Ascending aorta (tissue), 2 donors: Measurements from ENCODE around the gene KLC1. TPM values are rescaled to one million over a fixed set of nuclear protein-coding genes. Genes with fewer than 3 reads are reported as not detected.

ENCODE experiments used
- DNase-seq, 2 donors: peaks; one replicate each; pipeline ENCODE4 v3.0.0-alpha.2; 2019; ENCODE audit warnings: low spot score in 2 of 2
- H3K27ac ChIP-seq, 2 donors: fragments of 200-600 bp; sonication (generic); one replicate each; pipeline ENCODE4 v1.5.1; 2016 to 2017; ENCODE audit warnings: mild to moderate bottlenecking in 1 of 2
- H3K27me3 ChIP-seq: fragments of 200-600 bp; sonication (generic); one replicate; pipeline ENCODE4 v1.5.1; 2017
- H3K36me3 ChIP-seq, 2 donors: fragments of 200-600 bp; sonication (generic); one replicate each; pipeline ENCODE4 v1.5.1; 2016
- H3K4me1 ChIP-seq, 2 donors: fragments of 200-600 bp; sonication (generic); one replicate each; pipeline ENCODE4 v1.5.1; 2016 to 2017; ENCODE audit warnings: mild to moderate bottlenecking in 1 of 2
- H3K4me3 ChIP-seq, 2 donors: fragments of 200-600 bp; sonication (generic); one replicate each; pipeline ENCODE4 v1.5.1; 2016 to 2017; ENCODE audit warnings: mild to moderate bottlenecking in 1 of 2
- H3K9me3 ChIP-seq, 2 donors: fragments of 200-600 bp; sonication (generic); one replicate each; pipeline ENCODE4 v1.5.1; 2016
- intact Hi-C: fragments of 100-400 bp; cut with DNase I; formaldehyde crosslinking; loops from one replicate; pipeline ENCODE4 v1.15.1; 2023
- total RNA-seq: library from RNA; depleted of rRNA; stranded (reverse); fragments of >200 nt; gene quantifications from one replicate; pipeline ENCODE4 v1.1.0, GENCODE V29; 2016
- TF ChIP-seq, protein P1 (sequence below), 3 experiments: fragments of 200-600 bp in 2 of 3; fragments of 450-650 bp in 1 of 3; sonication (generic) in 2 of 3; IDR thresholded peaks; one replicate each; pipeline ENCODE4 v1.5.1; 2016 to 2019; ENCODE audit warnings: antibody characterized with exemption in 3 of 3, mild to moderate bottlenecking in 1 of 3, moderate library complexity in 1 of 3

The KLC1 gene
- total RNA-seq, 1 donor from 2014 or later: 302 TPM

DNA sequence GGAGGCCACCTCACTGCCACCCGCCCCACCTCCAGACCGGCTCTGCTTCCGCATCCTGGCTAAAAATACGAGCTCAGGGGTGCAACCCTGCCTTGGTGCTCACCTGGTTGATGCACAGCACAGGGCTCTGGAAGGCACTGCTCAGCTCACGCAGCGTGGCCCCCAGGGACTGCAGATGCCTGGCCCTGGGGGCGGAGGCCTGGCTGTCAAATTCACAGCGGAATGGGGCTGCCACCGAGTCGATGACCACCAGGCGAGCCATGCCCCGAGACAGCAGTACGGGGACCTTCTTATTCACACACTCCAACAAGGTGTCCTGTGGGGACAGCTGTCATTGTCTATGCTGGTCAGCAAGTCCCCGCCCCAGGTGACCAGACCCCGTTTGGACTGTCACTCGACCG is 70.2 kb downstream of the KLC1 start:
- Histone ChIP-seq H3K36me3 (peaks cover 46 to 74% of the 10 kb centered on the region in 2 donors), H3K27ac (no peak overlapping the region), H3K4me3 (no peak overlapping the region), H3K9me3 (no peaks in the 10 kb centered on the region), H3K4me1 (peaks cover 13 to 35% of the 10 kb centered on the region in 2 donors), H3K27me3 (no peaks in the 10 kb centered on the region)
- intact Hi-C loops: no loop called here
- no peak for DNase-seq
- TF ChIP-seq, protein P1, sequence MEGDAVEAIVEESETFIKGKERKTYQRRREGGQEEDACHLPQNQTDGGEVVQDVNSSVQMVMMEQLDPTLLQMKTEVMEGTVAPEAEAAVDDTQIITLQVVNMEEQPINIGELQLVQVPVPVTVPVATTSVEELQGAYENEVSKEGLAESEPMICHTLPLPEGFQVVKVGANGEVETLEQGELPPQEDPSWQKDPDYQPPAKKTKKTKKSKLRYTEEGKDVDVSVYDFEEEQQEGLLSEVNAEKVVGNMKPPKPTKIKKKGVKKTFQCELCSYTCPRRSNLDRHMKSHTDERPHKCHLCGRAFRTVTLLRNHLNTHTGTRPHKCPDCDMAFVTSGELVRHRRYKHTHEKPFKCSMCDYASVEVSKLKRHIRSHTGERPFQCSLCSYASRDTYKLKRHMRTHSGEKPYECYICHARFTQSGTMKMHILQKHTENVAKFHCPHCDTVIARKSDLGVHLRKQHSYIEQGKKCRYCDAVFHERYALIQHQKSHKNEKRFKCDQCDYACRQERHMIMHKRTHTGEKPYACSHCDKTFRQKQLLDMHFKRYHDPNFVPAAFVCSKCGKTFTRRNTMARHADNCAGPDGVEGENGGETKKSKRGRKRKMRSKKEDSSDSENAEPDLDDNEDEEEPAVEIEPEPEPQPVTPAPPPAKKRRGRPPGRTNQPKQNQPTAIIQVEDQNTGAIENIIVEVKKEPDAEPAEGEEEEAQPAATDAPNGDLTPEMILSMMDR (IDR thresholded peaks at IDR 0.05): no peak

DNA sequence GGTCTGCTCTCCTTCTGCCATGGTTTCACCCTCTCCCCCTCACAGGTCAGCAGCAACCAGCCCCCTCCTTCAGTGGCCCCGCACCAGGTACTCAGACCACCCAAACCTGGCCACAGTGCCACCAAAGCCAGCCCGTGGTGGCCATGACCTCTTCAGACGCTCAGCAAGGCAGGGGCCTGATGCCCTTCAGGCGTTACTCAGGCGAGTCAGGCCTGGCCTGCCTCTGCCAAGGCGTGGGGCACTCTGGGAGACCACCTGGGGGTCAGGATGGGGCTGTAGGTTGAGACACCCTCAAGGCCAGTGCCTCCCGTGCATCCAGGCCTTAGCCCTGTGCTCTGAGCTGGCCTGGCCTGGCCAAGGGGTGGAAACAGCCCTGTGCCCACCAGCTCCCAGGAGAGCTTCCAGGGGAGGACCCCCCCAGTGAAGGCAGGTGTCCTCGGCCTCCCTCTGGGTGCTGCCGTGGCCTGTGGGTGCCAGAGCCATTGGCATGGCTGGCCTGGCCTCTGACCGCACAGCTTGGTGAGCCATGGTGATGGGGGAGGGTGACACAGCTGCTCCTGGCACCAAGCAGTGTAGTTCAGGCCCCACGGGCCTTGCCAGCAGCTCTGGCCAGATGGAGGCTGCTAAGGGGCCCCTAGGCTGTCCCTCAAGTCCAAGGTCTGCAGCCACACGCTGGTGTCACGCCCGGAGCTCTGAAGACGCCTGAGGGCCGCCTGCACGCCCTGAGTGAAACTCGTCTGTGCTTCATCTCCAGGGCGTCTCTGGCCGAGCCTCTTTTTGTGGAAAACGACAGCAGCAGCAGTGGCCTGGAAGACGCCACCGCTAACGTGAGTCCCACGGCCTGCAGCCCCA is 71.1 kb downstream of the KLC1 start:
- TF ChIP-seq, protein P1 (IDR thresholded peaks at IDR 0.05): no peak
- Histone ChIP-seq H3K27ac (peak overlapping the region; percentile 58 to 62), H3K36me3 (peaks cover 47 to 75% of the 10 kb centered on the region in 2 donors), H3K4me1 (peaks cover 13 to 35% of the 10 kb centered on the region in 2 donors), H3K4me3 (no peak overlapping the region), H3K27me3 (no peaks in the 10 kb centered on the region), H3K9me3 (no peaks in the 10 kb centered on the region)
- intact Hi-C loops: no loop called here
- no peak for DNase-seq

DNA sequence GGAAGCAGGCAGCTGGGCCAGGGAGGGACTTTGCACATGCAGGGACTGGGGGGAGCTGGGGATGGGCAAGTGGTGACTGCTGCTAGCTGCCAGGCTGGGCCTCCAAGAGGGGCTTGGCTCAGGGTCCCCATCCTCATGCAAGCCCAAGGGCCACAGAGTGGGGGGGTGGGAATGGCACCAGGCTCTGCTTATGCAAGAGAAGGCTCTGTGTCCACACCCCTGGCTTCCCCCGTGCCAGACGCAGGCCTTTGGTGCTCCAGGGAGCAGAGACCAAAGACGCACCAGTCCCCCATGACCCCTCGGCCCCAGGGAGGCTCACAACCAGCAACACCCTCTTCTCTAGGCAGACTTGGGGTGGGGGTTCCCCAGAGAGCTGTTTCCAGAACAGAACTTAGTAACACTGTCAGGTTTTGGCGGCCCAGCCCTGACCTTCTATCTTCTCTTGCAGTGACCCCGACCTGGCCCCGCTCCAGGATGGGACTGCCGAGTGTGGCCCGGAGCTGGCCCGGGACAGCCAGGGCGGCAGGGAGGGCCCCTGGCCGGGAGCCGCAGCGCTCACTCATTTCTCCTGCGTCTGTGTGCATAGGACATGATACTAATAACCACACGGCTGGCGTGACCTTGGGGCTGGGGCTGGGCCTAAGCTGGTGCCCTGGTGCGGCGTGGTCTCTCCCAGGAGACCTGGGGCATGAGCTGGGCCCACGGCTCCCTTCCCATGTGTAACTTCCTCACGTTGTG is 71.9 kb downstream of the KLC1 start:
- H3K9me3 ChIP-seq: no peaks in the 10 kb centered on the region
- peaks cover 49 to 81% of the 10 kb centered on the region in 2 donors for H3K36me3 ChIP-seq
- no peaks in the 10 kb centered on the region for H3K27me3 ChIP-seq
- no peak overlapping the region for H3K4me3 ChIP-seq
- peaks cover 13 to 35% of the 10 kb centered on the region in 2 donors for H3K4me1 ChIP-seq
- H3K27ac ChIP-seq: no peak overlapping the region
- intact Hi-C loops: no loop called here
- TF ChIP-seq, protein P1 (IDR thresholded peaks at IDR 0.05): no peak
- no peak for DNase-seq

DNA sequence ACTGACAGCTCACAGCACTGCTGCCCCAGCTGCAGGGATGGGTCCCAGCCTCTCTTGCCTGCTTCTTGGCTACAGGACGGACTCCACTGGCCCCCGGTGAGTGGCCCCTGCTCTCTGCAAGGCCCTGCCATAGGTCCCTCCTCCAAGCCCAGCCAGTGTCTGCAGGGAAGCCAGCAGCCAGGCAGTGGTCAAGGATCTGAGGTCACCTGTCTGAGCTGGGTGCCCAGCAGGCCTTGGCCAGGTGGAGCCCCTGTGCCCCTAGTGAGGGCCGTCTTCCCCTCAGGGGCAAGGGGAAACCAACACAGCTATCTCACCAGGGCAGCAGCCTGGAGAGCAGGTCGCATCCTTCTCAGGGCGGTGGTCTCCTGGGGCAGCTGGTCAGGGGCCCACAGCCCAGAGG is 73.1 kb downstream of the KLC1 start:
- Histone ChIP-seq H3K27me3 (no peaks in the 10 kb centered on the region), H3K4me1 (peaks cover 4 to 23% of the 10 kb centered on the region in 2 donors), H3K9me3 (no peaks in the 10 kb centered on the region), H3K36me3 (peaks cover 58 to 93% of the 10 kb centered on the region in 2 donors), H3K27ac (peak overlapping the region in 1 of 2 donors; percentile 18), H3K4me3 (no peak overlapping the region)
- intact Hi-C loops: no loop called here
- no peak for DNase-seq
- TF ChIP-seq, protein P1 (IDR thresholded peaks at IDR 0.05): no peak

DNA sequence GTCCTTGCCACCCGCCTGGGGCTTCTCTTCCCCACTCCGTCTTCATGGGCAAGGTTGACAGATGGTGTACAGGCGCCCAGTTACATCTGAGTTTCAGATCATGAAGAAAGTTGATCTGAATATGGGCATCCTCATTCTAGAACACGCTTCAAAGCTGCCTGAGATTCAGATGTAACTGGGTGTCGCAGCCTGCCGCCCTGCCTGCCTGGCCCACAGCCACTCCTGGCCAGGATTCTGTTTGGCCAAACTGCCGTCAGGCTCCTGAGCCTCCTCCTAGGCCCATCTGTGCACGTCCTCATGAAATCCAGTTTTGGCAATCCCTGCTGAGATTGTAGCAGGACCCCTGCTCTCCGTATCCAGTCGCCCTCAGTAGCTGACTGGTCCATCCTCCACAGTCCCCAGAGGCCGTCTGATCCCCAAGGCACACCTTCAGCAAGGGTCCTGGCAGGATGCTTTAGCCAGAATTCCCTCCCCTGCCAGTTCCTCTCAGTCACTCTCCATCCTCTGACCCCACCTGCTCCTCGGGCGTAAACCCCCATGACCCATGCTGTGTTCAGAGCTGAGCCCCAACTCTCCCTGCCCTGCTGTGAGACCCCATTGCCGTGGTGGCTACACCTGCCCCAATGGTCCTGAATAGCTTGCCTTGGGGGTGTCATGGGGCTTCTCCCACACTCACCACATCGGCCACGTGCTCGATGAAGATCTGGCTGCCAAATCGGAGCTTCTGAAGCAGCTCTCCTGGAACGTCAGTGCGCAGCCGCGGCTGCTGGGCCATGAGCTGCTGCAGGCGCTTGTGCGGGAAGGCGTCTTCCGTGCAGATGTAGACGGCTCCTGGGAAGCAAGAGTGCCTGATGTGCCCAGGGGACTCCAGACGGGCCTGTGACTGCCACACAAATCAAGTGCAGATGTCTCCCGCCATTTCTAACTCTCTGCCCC is 73.8 kb downstream of the KLC1 start:
- no peak overlapping the region for H3K4me3 ChIP-seq
- DNase-seq: no peak
- H3K27me3 ChIP-seq: no peaks in the 10 kb centered on the region
- peaks cover 62 to 97% of the 10 kb centered on the region in 2 donors for H3K36me3 ChIP-seq
- intact Hi-C loops: no loop called here
- H3K4me1 ChIP-seq: peaks cover 3 to 17% of the 10 kb centered on the region in 2 donors
- H3K27ac ChIP-seq: peak overlapping the region in 1 of 2 donors; percentile 18
- TF ChIP-seq, protein P1 (IDR thresholded peaks at IDR 0.05): no peak
- H3K9me3 ChIP-seq: no peaks in the 10 kb centered on the region
